ENCODE measurements around the gene IRAG1.

GRCh38 chr11:10720881-10721376 is 27.4 kb upstream of the IRAG1 start:
- TF ChIP-seq CTCF (IDR thresholded peaks at IDR 0.05) (no peak), POLR2A (IDR thresholded peaks at IDR 0.05) (no peak)

Measured in right lobe of liver (tissue), 4 donors.